AG09309 (cell line): ENCODE data around the gene MEA1.

Experiments used
- DNase-seq: peaks from one replicate; pipeline ENCODE4 v3.0.0-alpha.2; 2010; ENCODE audit warnings: low read depth
- H3K4me3 ChIP-seq: 2 replicates; pipeline ENCODE4 v1.5.1; 2011; ENCODE audit warnings: mild to moderate bottlenecking, low read depth, low read length, moderate library complexity; ENCODE audit not compliant: control insufficient read depth
- CTCF ChIP-seq: IDR thresholded peaks from 2 replicates; pipeline ENCODE4 v1.5.1; 2011; ENCODE audit warnings: mild to moderate bottlenecking, low read depth, low read length, inconsistent platforms; ENCODE audit not compliant: insufficient read depth, control insufficient read depth; ENCODE audit errors: missing control alignments

MEA1 gene

GRCh38 chr6:43020847-43021246 is 7.1 kb upstream of the MEA1 start:
- DNase-seq, result no peak
- peak overlapping the region; percentile 83 for H3K4me3 ChIP-seq
- TF ChIP-seq CTCF, result no peak

GRCh38 chr6:43020052-43020705 is 6.4 kb upstream of the MEA1 start:
- DNase-seq, result no peak
- no peak overlapping the region for H3K4me3 ChIP-seq
- TF ChIP-seq CTCF, result no peak

- DNase-seq, result no peak
- TF ChIP-seq CTCF, result no peak
- no peak overlapping the region for H3K4me3 ChIP-seq
Observed at GRCh38 chr6:43019152-43019551, 5.4 kb upstream of the MEA1 start.

- no peak overlapping the region for H3K4me3 ChIP-seq
- DNase-seq, result no peak
- TF ChIP-seq CTCF, result no peak
Observed at GRCh38 chr6:43016943-43017334, 3.2 kb upstream of the MEA1 start.

GRCh38 chr6:43016176-43016942 is 2.6 kb upstream of the MEA1 start:
- TF ChIP-seq CTCF, result no peak
- no peak overlapping the region for H3K4me3 ChIP-seq
- no peak for DNase-seq

GRCh38 chr6:43014434-43014909 is 726 bp upstream of the MEA1 start:
- no peak for TF ChIP-seq CTCF
- DNase-seq, result no peak
- H3K4me3 ChIP-seq, result peak overlapping the region; percentile 92
